Measurements from ENCODE around the gene ZNF554. TPM values are rescaled to one million over a fixed set of nuclear protein-coding genes. Genes with fewer than 3 reads are reported as not detected.

ZNF554 gene
- total RNA-seq (1 to 10 TPM; 3.6 to 7.1 (median 4.5) TPM), polyA plus RNA-seq (1 to 10 TPM; 1.4 to 4.0 (median 2.3) TPM)
- long read RNA-seq, donor 1, full-length matches to known transcripts, result 2 of 2 reads
- long read RNA-seq, donor 1, partial matches to known transcripts, result 0 of 2 reads
- long read RNA-seq, donor 1, other reads (novel, unspliced or antisense), result 0 of 2 reads
- long read RNA-seq, donor 2, partial matches to known transcripts, result 0 of 1 reads
- long read RNA-seq, donor 2, other reads (novel, unspliced or antisense), result 0 of 1 reads

DNA sequence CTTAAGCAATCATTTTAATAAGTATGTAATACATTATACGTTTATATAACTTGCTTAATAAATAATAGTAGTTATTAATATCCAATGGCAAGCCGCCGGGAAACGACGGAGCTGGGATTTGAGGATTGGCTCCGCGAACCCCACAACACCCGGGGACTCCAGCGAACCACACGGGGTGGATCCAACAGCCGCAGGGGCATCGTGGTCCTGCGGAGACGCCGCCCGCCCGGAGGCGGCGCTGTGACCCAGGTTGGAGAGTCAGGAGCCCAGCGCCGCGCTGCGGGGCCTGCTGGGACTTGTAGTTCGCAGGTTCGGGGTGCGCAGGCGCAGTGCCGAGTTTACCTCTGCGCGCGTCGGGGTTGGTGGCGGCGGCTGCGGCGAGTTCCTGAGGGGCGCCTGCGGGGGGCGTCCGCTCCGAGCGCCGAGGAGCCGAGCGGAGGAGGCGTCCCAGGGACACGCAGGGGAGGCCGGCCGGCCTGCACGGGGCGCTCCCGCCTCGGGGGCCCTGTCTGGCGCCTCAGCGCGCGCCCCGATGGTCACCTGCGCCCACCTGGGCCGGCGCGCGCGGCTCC, at the start of gene ZNF554:
TSS of gene ZNF554 (plus strand) at position 329 of the 572 bp plus-strand sequence. CDS start at position 533, 204 bp downstream.
- peak; percentile 99 for DNase-seq
- Histone ChIP-seq H3K9me3 (no peaks in the 10 kb centered on the region), H3K4me3 (peak within 1 kb of the TSS; percentile 58 to 98 (median 80)), H3K27ac (peak within 1 kb of the TSS in 6 of 8 donors; percentile 55 to 85 (median 72)), H3K4me1 (peaks cover 0 to 22% (median 18%) of the 10 kb centered on the region in 6 donors), H3K27me3 (replicated peaks in 1 of 7) (no peaks in the 10 kb centered on the region), H3K36me3 (peaks cover 0 to 28% (median 5%) of the 10 kb centered on the region in 6 donors)
- 0 to 1% (median 1%) methylated on average over 11 to 64 of the region's 64 CpGs for WGBS, 5 donors
- intact Hi-C loops (cut with DNase I; ENCODE audit: low total_unique reads), result no loop called here
- TF ChIP-seq POLR2A (IDR thresholded peaks at IDR 0.05) (peak in 1 of 3 donors; percentile 18), POLR2AphosphoS5 (IDR thresholded peaks at IDR 0.05) (peak; percentile 81 to 88 (median 83))
- TF ChIP-seq, protein P1, sequence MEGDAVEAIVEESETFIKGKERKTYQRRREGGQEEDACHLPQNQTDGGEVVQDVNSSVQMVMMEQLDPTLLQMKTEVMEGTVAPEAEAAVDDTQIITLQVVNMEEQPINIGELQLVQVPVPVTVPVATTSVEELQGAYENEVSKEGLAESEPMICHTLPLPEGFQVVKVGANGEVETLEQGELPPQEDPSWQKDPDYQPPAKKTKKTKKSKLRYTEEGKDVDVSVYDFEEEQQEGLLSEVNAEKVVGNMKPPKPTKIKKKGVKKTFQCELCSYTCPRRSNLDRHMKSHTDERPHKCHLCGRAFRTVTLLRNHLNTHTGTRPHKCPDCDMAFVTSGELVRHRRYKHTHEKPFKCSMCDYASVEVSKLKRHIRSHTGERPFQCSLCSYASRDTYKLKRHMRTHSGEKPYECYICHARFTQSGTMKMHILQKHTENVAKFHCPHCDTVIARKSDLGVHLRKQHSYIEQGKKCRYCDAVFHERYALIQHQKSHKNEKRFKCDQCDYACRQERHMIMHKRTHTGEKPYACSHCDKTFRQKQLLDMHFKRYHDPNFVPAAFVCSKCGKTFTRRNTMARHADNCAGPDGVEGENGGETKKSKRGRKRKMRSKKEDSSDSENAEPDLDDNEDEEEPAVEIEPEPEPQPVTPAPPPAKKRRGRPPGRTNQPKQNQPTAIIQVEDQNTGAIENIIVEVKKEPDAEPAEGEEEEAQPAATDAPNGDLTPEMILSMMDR (IDR thresholded peaks at IDR 0.05 in 8 of 11, conservative IDR thresholded peaks at IDR 0.05 in 3 of 11), result peak; percentile 96 to 100 (median 99)

DNA sequence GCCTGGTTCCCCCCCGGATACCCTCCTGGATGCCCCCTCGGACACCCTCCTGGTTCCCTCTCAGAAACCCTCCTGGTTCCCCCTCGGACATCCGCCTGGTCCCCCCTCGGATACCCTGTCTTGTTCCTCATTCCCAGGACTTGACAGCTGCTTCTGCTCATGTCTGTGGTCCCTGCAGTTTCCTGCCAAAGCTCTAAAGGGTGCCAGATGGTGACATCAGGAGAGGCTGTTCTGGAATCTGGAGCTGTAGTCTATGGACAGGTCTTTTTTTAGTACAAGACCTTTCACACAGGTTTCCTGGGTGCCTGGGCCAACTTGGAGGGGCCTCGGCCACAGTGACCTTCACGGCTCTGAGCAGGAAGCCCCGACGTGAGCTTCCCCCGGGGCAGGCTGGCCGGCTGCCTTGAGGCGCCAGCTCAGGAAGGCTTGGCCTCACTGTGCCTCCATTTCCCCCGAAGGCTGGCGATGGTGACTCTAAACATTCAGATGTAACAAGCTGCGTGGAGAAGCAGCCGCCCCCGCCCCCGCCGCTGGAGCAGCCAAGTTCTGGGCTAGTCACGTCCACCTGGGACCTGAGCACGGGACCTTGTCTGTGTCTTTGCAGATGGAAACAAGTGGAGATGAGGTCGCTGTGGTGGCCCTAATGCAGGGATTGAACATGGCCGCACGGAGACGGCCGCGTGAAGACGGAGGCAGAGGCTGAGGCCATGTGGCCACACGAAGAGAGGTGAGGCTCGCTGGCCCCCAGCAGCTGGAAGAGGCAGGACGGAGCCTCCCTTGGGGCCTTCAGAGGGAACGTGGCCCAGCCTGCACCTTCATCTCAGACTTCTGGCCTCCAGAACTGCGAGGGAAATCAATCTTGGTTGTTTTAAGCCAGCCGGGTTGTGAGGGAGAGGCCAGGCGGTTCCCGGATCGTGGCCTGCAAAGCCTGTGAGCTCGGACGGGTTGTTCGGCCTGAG, 49.3 kb upstream of the ZNF554 start:
- 58 to 68% (median 63%) methylated on average over 36 to 40 of the region's 40 CpGs for WGBS, 5 donors
- Histone ChIP-seq H3K36me3 (peaks cover 0 to 63% (median 37%) of the 10 kb centered on the region in 6 donors), H3K9me3 (no peaks in the 10 kb centered on the region), H3K27me3 (replicated peaks in 1 of 7) (no peaks in the 10 kb centered on the region), H3K27ac (peak overlapping the region; percentile 35 to 82 (median 72)), H3K4me3 (no peak overlapping the region), H3K4me1 (peaks cover 20 to 58% (median 46%) of the 10 kb centered on the region in 6 donors)
- peak; percentile 71 for DNase-seq
- intact Hi-C loops (cut with DNase I; ENCODE audit: low total_unique reads), result no loop called here
- TF ChIP-seq POLR2AphosphoS5 (IDR thresholded peaks at IDR 0.05), result peak in 2 of 3 donors; percentile 29 to 70
- TF ChIP-seq, protein P1 (IDR thresholded peaks at IDR 0.05 in 8 of 11, conservative IDR thresholded peaks at IDR 0.05 in 3 of 11), result no peak

DNA sequence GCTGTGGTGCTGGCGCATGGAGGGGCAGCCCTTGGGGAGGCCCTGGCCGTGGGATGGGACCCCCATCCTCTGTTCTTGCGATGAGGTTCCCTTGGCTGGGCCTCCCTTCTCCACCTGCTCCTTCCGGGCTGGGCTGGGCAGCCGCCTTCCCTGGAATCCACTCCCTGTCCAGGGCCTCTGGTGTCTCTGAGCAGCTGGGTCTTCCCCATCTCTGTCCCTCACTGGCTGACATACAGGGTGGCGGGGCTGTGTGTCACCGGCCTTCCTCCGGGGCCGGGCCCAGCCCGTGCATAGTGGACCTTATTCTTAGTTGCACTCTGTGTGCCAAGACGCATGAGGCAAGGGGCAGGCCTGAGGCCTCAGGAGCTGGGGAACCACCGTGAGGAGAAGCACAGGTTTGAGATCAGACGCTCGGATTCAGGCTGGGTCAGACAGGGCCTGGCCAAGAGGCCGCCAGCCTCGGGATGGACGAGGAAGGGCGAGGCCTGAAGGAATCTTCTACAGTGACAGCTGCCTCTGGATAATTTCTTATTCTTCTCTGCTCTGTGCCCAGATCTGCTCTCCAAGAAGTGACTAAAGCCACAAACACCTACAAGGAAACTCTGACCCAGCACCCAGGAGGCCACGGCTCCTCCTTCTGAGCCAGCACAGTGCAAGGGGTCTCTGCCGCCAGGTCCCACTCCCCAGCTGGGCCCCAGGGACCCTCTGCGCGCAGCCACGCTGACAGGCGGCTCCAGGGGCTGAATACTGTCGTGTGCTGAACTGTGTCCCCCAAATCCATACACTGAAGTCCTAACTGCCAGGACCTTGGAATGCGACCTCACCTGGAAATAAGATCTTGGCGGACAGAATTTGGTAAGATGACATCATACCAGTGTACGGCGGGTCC, 47.6 kb upstream of the ZNF554 start:
- intact Hi-C loops (cut with DNase I; ENCODE audit: low total_unique reads), result no loop called here

More for the DNA sequence above, 47.6 kb upstream of the ZNF554 start:
- Histone ChIP-seq H3K36me3 (peaks cover 0 to 55% (median 20%) of the 10 kb centered on the region in 6 donors), H3K27ac (peak overlapping the region in 7 of 8 donors; percentile 1 to 82 (median 42)), H3K4me3 (no peak overlapping the region), H3K9me3 (no peaks in the 10 kb centered on the region), H3K4me1 (peaks cover 27 to 74% (median 60%) of the 10 kb centered on the region in 6 donors), H3K27me3 (replicated peaks in 1 of 7) (no peaks in the 10 kb centered on the region)
- DNase-seq, result peak; percentile 67
- 83 to 92% (median 89%) methylated on average over 23 to 29 of the region's 29 CpGs for WGBS, 5 donors
- no peak for TF ChIP-seq POLR2AphosphoS5 (IDR thresholded peaks at IDR 0.05)
- TF ChIP-seq, protein P1 (IDR thresholded peaks at IDR 0.05 in 8 of 11, conservative IDR thresholded peaks at IDR 0.05 in 3 of 11), result no peak
- TF ChIP-seq POLR2A (IDR thresholded peaks at IDR 0.05), result no peak
